Upper lobe of right lung (tissue), 1 donor: ENCODE data around the gene RNASE1. TPM values are rescaled to one million over a fixed set of nuclear protein-coding genes. Genes with fewer than 3 reads are reported as not detected.
"Not testable (repeated sequence)": the region's sequence is repeated elsewhere in the genome, so short reads cannot be mapped to it uniquely, and the experiment has no call there.

Experiments
- ATAC-seq: fragments of 200-7000 bp; cut with Tn5 transposase; one replicate; pipeline ENCODE4 v1.9.1; 2020; ENCODE audit warnings: mild to moderate bottlenecking, moderate library complexity
- DNase-seq: peaks from one replicate; pipeline ENCODE4 v3.0.0-alpha.2; 2020
- H3K27ac ChIP-seq: fragments of 200-600 bp; one replicate; pipeline ENCODE4 v1.8.0; 2022
- H3K27me3 ChIP-seq: fragments of 200-600 bp; one replicate; pipeline ENCODE4 v1.8.0; 2022; ENCODE audit warnings: mild to moderate bottlenecking
- H3K36me3 ChIP-seq: fragments of 200-600 bp; one replicate; pipeline ENCODE4 v1.8.0; 2022
- H3K4me1 ChIP-seq: fragments of 200-600 bp; one replicate; pipeline ENCODE4 v1.8.0; 2022
- H3K4me3 ChIP-seq: fragments of 200-600 bp; one replicate; pipeline ENCODE4 v1.8.0; 2022; ENCODE audit warnings: mild to moderate bottlenecking
- H3K9me3 ChIP-seq: fragments of 200-600 bp; one replicate; pipeline ENCODE4 v1.8.0; 2022
- intact Hi-C: fragments of 100-400 bp; cut with DNase I; formaldehyde crosslinking; loops from one replicate; pipeline ENCODE4 v1.11.0; 2022
- total RNA-seq: library from RNA; stranded (reverse); fragmentation: NEBNext Ultra II Directional; extraction: Animal tissue kit (Norgen Biotek cat#: 25700); gene quantifications from one replicate; pipeline ENCODE4 v1.2.1, GENCODE V29; 2021
- TF ChIP-seq, protein P1 (sequence below): fragments of 200-600 bp; IDR thresholded peaks from one replicate; pipeline ENCODE4 v1.8.0; 2022; ENCODE audit warnings: antibody characterized with exemption
- donor health status: DM: no; HTN: yes; CAD: no; lungs with severe emphysema.

The RNASE1 gene
- total RNA-seq, 1 donor from 2014 or later, result 888 TPM

DNA sequence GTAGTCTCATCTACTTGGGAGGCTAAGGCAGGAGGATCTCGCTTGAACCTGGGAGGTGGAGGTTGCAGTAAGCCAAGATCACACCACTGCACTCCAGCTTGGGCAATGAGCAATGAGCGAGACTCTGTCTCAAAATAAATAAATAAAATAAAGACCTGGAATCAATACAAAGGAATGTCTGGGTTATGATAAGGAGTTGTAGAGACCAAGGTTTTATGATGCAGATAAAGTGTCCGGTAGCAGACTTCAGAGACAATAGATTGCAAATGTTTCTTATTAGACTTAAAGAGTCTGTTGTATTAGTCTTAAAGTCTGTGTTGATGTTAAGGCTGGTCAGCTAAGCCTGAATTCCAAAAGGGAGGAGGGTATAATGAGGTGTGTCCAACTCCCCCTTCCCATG is 35.2 kb upstream of the RNASE1 start:
- Histone ChIP-seq H3K4me1 (no peaks in the 10 kb centered on the region), H3K27me3 (no peaks in the 10 kb centered on the region), H3K27ac (no peak overlapping the region), H3K36me3 (no peaks in the 10 kb centered on the region), H3K4me3 (no peak overlapping the region), H3K9me3 (no peaks in the 10 kb centered on the region)
- TF ChIP-seq, protein P1, sequence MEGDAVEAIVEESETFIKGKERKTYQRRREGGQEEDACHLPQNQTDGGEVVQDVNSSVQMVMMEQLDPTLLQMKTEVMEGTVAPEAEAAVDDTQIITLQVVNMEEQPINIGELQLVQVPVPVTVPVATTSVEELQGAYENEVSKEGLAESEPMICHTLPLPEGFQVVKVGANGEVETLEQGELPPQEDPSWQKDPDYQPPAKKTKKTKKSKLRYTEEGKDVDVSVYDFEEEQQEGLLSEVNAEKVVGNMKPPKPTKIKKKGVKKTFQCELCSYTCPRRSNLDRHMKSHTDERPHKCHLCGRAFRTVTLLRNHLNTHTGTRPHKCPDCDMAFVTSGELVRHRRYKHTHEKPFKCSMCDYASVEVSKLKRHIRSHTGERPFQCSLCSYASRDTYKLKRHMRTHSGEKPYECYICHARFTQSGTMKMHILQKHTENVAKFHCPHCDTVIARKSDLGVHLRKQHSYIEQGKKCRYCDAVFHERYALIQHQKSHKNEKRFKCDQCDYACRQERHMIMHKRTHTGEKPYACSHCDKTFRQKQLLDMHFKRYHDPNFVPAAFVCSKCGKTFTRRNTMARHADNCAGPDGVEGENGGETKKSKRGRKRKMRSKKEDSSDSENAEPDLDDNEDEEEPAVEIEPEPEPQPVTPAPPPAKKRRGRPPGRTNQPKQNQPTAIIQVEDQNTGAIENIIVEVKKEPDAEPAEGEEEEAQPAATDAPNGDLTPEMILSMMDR, result no peak
- DNase-seq (no peak), ATAC-seq (no peak)
- intact Hi-C loops, result no loop called here

DNA sequence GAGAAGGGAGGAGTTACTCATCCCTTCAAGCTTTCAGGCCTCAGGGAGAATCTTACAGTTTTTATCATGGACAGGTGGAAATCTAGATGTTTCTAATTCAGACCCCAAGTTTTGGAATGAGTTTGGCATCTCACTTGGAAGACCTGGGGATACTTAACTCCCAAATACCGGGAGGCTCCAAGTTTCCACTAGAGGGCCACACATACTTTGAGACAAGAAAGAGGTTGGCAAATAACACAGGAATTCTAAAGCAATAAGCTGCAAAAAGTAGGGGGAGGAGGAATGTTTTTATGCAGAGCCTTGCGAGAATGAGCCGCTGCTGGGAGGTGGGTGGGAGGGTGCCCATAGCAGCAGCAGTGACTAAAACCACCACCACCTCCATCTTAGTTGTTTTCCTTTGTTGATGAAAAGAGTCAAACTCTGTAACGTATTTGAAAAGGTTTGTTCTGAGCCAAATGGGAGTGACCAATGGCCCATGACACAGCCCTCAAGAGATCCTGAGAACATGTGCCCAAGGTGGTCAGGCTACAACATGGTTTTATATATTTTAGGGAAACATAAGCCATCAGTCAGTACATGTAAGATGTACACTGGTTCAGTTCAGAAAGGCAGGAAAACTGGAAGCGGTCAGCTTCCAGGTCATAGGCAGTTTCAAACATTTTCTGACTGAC is 34.2 kb upstream of the RNASE1 start:
- Histone ChIP-seq H3K4me1 (no peaks in the 10 kb centered on the region), H3K4me3 (no peak overlapping the region), H3K27me3 (no peaks in the 10 kb centered on the region), H3K27ac (no peak overlapping the region), H3K36me3 (no peaks in the 10 kb centered on the region), H3K9me3 (no peaks in the 10 kb centered on the region)
- no peak for DNase-seq
- peak; percentile 85 for ATAC-seq
- TF ChIP-seq, protein P1, result peak; percentile 48
- intact Hi-C loops, result no loop called here

DNA sequence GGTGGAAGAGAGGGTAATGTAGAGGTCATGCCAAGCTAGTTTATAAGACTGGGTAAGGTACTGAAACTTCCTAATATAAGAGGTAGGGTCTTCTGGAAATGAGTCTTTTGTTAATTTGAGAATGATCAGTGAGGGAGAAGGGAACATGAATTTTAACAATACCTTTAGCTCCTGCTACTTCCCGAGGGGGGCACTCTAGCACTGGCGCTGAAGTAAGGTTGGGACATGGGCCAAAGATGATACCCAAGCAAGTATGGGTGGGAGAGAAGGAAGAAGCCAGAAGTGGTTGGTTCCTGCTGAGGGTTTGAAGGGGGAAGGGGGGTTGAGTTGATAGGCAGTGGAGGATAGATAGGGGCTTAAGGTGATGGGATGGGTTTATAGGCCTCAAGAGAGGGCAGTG is 32.3 kb upstream of the RNASE1 start:
- Histone ChIP-seq H3K27ac (no peak overlapping the region), H3K4me3 (no peak overlapping the region), H3K27me3 (no peaks in the 10 kb centered on the region), H3K4me1 (no peaks in the 10 kb centered on the region), H3K9me3 (no peaks in the 10 kb centered on the region), H3K36me3 (no peaks in the 10 kb centered on the region)
- DNase-seq, result no peak
- intact Hi-C loops, result no loop called here
- TF ChIP-seq, protein P1, result no peak
- no peak for ATAC-seq

DNA sequence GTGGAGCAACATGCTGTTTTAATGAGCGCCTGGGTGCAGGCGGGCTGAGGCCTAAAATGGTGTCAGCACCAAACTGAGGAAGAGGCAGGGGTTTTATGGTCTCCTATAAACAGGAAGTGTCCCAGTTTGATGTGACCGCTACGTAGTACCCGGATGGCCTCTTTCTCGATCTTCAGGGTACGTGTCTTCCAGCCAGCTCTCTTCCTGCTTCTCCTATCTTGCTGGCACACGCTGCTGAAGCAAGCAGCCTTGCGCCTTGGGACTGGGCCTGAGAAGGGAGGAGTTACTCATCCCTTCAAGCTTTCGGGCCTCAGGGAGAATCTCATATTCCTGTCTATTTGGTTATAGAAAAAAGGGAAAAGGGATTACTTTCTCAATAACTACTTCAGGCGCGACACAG is 28.2 kb upstream of the RNASE1 start:
- Histone ChIP-seq H3K4me3 (no peak overlapping the region), H3K9me3 (no peaks in the 10 kb centered on the region), H3K36me3 (no peaks in the 10 kb centered on the region), H3K4me1 (no peaks in the 10 kb centered on the region), H3K27ac (no peak overlapping the region), H3K27me3 (no peaks in the 10 kb centered on the region)
- DNase-seq (no peak), ATAC-seq (no peak)
- intact Hi-C loops, result no loop called here
- TF ChIP-seq, protein P1, result no peak

DNA sequence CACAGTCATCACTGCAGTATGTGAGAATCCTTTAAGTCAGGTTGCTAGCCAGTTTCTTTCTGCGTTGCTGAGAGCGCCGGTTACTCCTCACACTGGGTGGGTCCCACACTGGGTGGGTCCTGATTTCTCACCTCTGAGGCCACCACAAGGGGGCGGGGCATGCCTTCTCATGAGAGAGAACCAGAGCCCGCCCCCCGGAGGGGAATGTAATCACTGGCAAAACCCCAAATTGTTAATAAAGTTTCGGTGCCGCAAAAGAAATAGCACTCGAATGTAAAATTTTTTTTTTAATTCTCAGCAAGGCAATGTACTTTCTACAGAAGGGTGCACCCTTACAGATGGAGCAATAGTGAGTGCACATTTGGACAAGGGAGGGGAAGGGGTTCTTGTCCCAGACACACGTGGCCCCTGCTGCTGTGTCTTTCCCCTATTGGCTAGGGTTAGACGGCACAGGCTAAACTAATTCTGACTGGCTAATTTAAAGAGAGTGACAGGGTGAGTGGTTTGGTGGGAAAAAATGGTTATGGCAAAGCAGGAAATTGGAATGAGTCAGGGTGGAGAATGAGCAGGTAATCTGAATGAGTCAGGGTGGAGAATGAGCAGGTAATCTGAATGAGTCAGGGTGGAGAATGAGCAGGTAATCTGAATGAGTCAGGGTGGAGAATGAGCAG is 25.5 kb upstream of the RNASE1 start:
- intact Hi-C loops, H3K4me3 ChIP-seq, DNase-seq, H3K27ac ChIP-seq, H3K9me3 ChIP-seq, H3K4me1 ChIP-seq, H3K36me3 ChIP-seq, H3K27me3 ChIP-seq, ATAC-seq: not testable (repeated sequence)

DNA sequence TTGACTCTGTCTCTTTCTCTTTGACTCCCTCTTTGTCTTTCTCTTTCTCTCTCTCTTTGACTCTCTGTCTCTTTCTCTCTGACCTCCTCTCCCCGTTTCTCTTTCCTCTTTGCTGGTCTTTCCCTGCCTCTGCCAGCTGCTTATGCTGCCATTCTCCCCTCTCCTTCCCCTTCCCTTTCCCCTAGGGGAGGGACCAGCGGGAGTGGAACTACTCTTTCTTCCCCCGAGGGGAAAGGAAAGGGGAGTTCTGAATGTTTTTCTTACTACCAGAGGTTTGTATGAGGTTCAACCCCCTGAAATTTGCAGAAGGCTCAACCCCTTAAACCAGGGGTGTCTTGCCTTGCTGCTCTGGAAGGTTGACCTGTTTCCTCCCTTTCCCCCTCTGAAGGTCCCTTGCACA is 24.7 kb upstream of the RNASE1 start:
- Histone ChIP-seq H3K27ac (no peak overlapping the region), H3K4me3 (no peak overlapping the region), H3K4me1 (no peaks in the 10 kb centered on the region), H3K36me3 (no peaks in the 10 kb centered on the region), H3K27me3 (no peaks in the 10 kb centered on the region), H3K9me3 (no peaks in the 10 kb centered on the region)
- intact Hi-C loops, result no loop called here
- no peak for ATAC-seq
- DNase-seq, result no peak
- TF ChIP-seq, protein P1, result no peak

DNA sequence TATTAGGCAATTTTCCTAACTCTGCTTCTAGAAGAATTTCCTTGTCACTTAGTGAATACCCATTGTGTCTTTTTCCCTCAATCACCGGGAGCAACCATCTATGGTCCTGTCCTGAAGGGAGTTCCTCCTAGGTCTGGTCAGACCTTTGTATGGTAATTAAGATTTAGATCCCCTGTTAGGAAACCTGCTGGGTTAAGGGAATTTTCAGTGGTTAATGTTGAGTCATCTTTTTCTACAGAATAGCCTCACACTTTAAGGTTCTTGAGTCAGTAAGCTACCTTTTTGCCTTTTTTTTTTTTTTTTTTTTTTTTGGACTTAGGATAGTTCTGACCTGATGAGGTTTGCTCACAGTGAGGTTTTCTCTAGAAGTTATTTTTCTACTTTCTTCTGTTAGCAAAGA is 24.0 kb upstream of the RNASE1 start:
- H3K36me3 ChIP-seq, ATAC-seq, H3K9me3 ChIP-seq, H3K4me3 ChIP-seq, intact Hi-C loops, DNase-seq, H3K27ac ChIP-seq, H3K27me3 ChIP-seq, H3K4me1 ChIP-seq: not testable (repeated sequence)
